GM12892 (cell line): Measurements from ENCODE around the gene TMEM178B.

Experiments used
- POLR2AphosphoS5 ChIP-seq: IDR thresholded peaks from 2 replicates; pipeline ENCODE4 v1.6.1; 2011; ENCODE audit warnings: low read depth, low read length, control low read depth
- TAF1 ChIP-seq: IDR thresholded peaks from 2 replicates; pipeline ENCODE4 v1.6.1; 2011; ENCODE audit warnings: low read depth, mild to moderate bottlenecking, control low read depth, low read length, borderline replicate concordance

- TF ChIP-seq POLR2AphosphoS5, result no peak
- TF ChIP-seq TAF1, result no peak
Measured at GRCh38 chr7:141262101-141263090, 188.5 kb downstream of the TMEM178B start.
